PC-9 (cell line): ENCODE results near the gene DAAM2. TPM values are rescaled to one million over a fixed set of nuclear protein-coding genes. Genes with fewer than 3 reads are reported as not detected.

Experiments
- BruUV-seq: library from RNA; stranded (reverse); fragments of 400-500 nt; replicated peaks from 2 replicates; lab custom pipeline; 2021; lab: Mats Ljungman, UMichigan
- CTCF ChIA-PET: fragments of 300-600 bp; sonication (Branson Sonifier 250); formaldehyde crosslinking; loops from one replicate; lab custom pipeline; 2022; ENCODE audit warnings: antibody characterized with exemption; lab: Charles Lee
- POLR2A ChIA-PET: fragments of 300-600 bp; sonication (Branson Sonifier 250); formaldehyde crosslinking; loops from one replicate; lab custom pipeline; 2022; ENCODE audit warnings: antibody characterized with exemption; ENCODE audit not compliant: unreplicated experiment; lab: Charles Lee
- DNase-seq, 2 experiments: peaks; one replicate each; pipeline versions ENCODE4 v3.0.0 to v3.0.0-alpha.2; 2015 to 2022; ENCODE audit warnings: mixed read lengths in 1 of 2
- H2AFZ ChIP-seq: fragments of 200-600 bp; sonication (generic); 2 replicates; pipeline ENCODE4 v1.8.1; 2017; ENCODE audit warnings: antibody characterized with exemption
- H3F3A ChIP-seq: fragments of 200-600 bp; sonication (generic); 2 replicates; pipeline ENCODE4 v1.8.1; 2017; ENCODE audit warnings: antibody characterized with exemption, mild to moderate bottlenecking, low read depth; ENCODE audit not compliant: insufficient read depth
- H3K27ac ChIP-seq: fragments of 200-600 bp; sonication (generic); 2 replicates; pipeline ENCODE4 v1.6.1; 2016; ENCODE audit warnings: mixed run types
- H3K27me3 ChIP-seq: fragments of 200-600 bp; sonication (generic); 2 replicates; pipeline ENCODE4 v1.6.1; 2016; ENCODE audit warnings: low read depth, mixed run types; ENCODE audit not compliant: insufficient read depth
- H3K36me3 ChIP-seq: fragments of 200-600 bp; sonication (generic); 2 replicates; pipeline ENCODE4 v1.6.1; 2016; ENCODE audit warnings: low read depth, mixed run types
- H3K4me1 ChIP-seq: fragments of 200-600 bp; sonication (generic); replicated peaks from 2 replicates; pipeline ENCODE4 v1.6.1; 2016; ENCODE audit warnings: mixed run types; ENCODE audit not compliant: insufficient read depth
- H3K4me2 ChIP-seq: fragments of 200-600 bp; sonication (generic); 2 replicates; pipeline ENCODE4 v1.6.1; 2017; ENCODE audit warnings: mixed run types
- H3K4me3 ChIP-seq: fragments of 200-600 bp; sonication (generic); 2 replicates; pipeline ENCODE4 v1.6.1; 2016; ENCODE audit warnings: mixed run types
- H3K79me2 ChIP-seq: fragments of 200-600 bp; sonication (generic); 2 replicates; pipeline ENCODE4 v1.6.1; 2017; ENCODE audit warnings: low read depth, mixed run types
- H3K9me2 ChIP-seq: fragments of 200-600 bp; sonication (generic); 2 replicates; pipeline ENCODE4 v1.8.1; 2017; ENCODE audit warnings: mild to moderate bottlenecking; ENCODE audit not compliant: insufficient read depth
- H3K9me3 ChIP-seq: fragments of 200-600 bp; sonication (generic); 2 replicates; pipeline ENCODE4 v1.8.1; 2016; ENCODE audit warnings: low read depth; ENCODE audit not compliant: insufficient read depth
- H4K20me1 ChIP-seq: fragments of 200-600 bp; sonication (generic); 2 replicates; pipeline ENCODE4 v1.8.1; 2017; ENCODE audit not compliant: insufficient read depth
- CTCF ChIP-seq: fragments of 200-600 bp; sonication (generic); conservative IDR thresholded peaks from 2 replicates; pipeline ENCODE4 v1.6.1; 2017; ENCODE audit warnings: mixed run types, antibody characterized with exemption, mild to moderate bottlenecking, moderate library complexity
- EZH2 ChIP-seq: fragments of 200-600 bp; sonication (generic); IDR thresholded peaks from 2 replicates; pipeline ENCODE4 v1.8.0; 2017; ENCODE audit warnings: antibody characterized with exemption, low read depth
- intact Hi-C: fragments of 100-400 bp; cut with micrococcal nuclease; formaldehyde crosslinking; loops from one replicate; pipeline ENCODE4 v1.10.0; 2022; ENCODE audit not compliant: unreplicated experiment
- total RNA-seq: library from RNA; stranded (reverse); gene quantifications from 2 replicates; pipeline ENCODE4 v1.2.3, GENCODE V29; 2021

DAAM2 gene
- total RNA-seq, 1 experiment from 2014 or later = not detected

- no TSS peak for BruUV-seq
- Histone ChIP-seq H3K9me2 (no peaks in the 10 kb centered on the region), H3K27me3 (peaks cover 76% of the 10 kb centered on the region), H4K20me1 (no peaks in the 10 kb centered on the region), H3K79me2 (no peaks in the 10 kb centered on the region), H3K9me3 (no peaks in the 10 kb centered on the region), H3F3A (no peaks in the 10 kb centered on the region), H3K4me1 (no peaks in the 10 kb centered on the region), H2AFZ (no peak overlapping the region), H3K4me2 (no peak overlapping the region), H3K4me3 (no peak overlapping the region), H3K36me3 (no peaks in the 10 kb centered on the region), H3K27ac (no peak overlapping the region)
- intact Hi-C loops = no loop called here
- DNase-seq = no peak
- CTCF ChIA-PET = no interaction called here
- POLR2A ChIA-PET = no interaction called here
- TF ChIP-seq CTCF (no peak), EZH2 (no peak)
These were observed 109.5 kb downstream of the DAAM2 start for GRCh38 chr6:39901670-39902069.

- no peaks in the 10 kb centered on the region for H3K9me2 ChIP-seq
- ChIA-PET POLR2A (no interaction called here), CTCF (no interaction called here)
- no peaks in the 10 kb centered on the region for H3K9me3 ChIP-seq
- no peak overlapping the region for H3K27ac ChIP-seq
- intact Hi-C loops = no loop called here
- no peak overlapping the region for H2AFZ ChIP-seq
- DNase-seq = no peak
- no peak overlapping the region for H3K4me3 ChIP-seq
- H3K27me3 ChIP-seq = peaks cover 80% of the 10 kb centered on the region
- H3K4me2 ChIP-seq = no peak overlapping the region
- H4K20me1 ChIP-seq = no peaks in the 10 kb centered on the region
- no peaks in the 10 kb centered on the region for H3F3A ChIP-seq
- no peaks in the 10 kb centered on the region for H3K36me3 ChIP-seq
- no peaks in the 10 kb centered on the region for H3K4me1 ChIP-seq
- no TSS peak for BruUV-seq
- TF ChIP-seq CTCF = no peak
- no peak for TF ChIP-seq EZH2
- H3K79me2 ChIP-seq = no peaks in the 10 kb centered on the region
These were observed 110.0 kb downstream of the DAAM2 start for GRCh38 chr6:39902136-39902535.

GRCh38 chr6:39902786-39903465, 110.8 kb downstream of the DAAM2 start:
- H3F3A ChIP-seq = no peaks in the 10 kb centered on the region
- CTCF ChIA-PET = no interaction called here
- intact Hi-C loops = no loop called here

More at GRCh38 chr6:39902786-39903465, 110.8 kb downstream of the DAAM2 start:
- Histone ChIP-seq H3K27me3 (peaks cover 85% of the 10 kb centered on the region), H2AFZ (no peak overlapping the region), H4K20me1 (no peaks in the 10 kb centered on the region), H3K9me2 (no peaks in the 10 kb centered on the region), H3K9me3 (no peaks in the 10 kb centered on the region), H3K79me2 (no peaks in the 10 kb centered on the region), H3K4me2 (no peak overlapping the region), H3K36me3 (no peaks in the 10 kb centered on the region), H3K4me3 (no peak overlapping the region), H3K4me1 (no peaks in the 10 kb centered on the region), H3K27ac (no peak overlapping the region)
- POLR2A ChIA-PET = no interaction called here
- TF ChIP-seq EZH2 (no peak), CTCF (no peak)
- no peak for DNase-seq
- no TSS peak for BruUV-seq
